Measurements from ENCODE around the gene CD84.

DNA sequence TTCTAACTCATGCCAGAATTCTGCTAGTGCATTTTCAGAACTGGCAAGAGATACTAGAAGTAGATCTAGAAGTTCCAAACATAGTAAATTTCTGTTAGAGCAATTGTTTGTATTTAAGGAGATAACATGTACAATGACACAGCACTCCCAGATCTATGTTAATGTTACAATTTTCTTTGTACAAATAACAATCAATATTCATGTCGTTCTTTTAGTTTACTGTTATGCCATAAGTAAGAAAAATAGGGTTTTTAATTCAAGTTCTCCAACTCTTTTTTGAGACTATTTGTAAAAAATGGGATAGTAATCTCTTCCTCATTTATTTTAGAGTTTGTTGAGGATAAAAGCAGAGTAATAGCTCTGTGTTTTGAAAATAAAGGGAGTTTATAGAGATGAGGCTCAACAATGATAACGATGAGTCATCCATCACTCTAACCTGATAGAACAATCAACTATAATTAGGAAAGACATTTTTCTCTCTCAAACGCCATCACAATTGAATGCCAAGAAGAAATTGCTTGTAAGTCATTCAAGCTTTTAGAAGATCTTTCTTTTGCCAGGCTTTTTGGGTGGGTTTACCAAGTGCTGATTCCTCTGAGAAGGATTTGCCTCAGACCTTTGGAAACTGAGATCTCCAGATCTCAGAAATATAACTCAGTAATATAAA lies 638 bp downstream of the CD84 start:
- TF ChIP-seq EP300 (IDR thresholded peaks at IDR 0.05; ENCODE audit: borderline replicate concordance in 1 of 2, low read depth in 1 of 2, low read length in 1 of 2) (no peak), GABPA (IDR thresholded peaks at IDR 0.05; ENCODE audit: low read depth) (no peak), EZH2phosphoT487 (IDR thresholded peaks at IDR 0.05; ENCODE audit: borderline replicate concordance, low read depth) (no peak), NFIC (IDR thresholded peaks at IDR 0.05; ENCODE audit: borderline replicate concordance) (no peak), POLR2AphosphoS5 (IDR thresholded peaks at IDR 0.05; ENCODE audit: low read depth, low read length) (no peak), FOXM1 (IDR thresholded peaks at IDR 0.05; ENCODE audit: low read depth) (no peak), TAF1 (IDR thresholded peaks at IDR 0.05; ENCODE audit: borderline replicate concordance, low read depth, low read length) (no peak), YY1 (IDR thresholded peaks at IDR 0.05; ENCODE audit: low read depth) (no peak), RAD21 (IDR thresholded peaks at IDR 0.05; ENCODE audit: low read length) (no peak), NRF1 (IDR thresholded peaks at IDR 0.05; ENCODE audit: low read depth, low read length) (no peak), CHD2 (IDR thresholded peaks at IDR 0.05; ENCODE audit: low read length, partially characterized antibody) (no peak)
- TF ChIP-seq, protein P1, sequence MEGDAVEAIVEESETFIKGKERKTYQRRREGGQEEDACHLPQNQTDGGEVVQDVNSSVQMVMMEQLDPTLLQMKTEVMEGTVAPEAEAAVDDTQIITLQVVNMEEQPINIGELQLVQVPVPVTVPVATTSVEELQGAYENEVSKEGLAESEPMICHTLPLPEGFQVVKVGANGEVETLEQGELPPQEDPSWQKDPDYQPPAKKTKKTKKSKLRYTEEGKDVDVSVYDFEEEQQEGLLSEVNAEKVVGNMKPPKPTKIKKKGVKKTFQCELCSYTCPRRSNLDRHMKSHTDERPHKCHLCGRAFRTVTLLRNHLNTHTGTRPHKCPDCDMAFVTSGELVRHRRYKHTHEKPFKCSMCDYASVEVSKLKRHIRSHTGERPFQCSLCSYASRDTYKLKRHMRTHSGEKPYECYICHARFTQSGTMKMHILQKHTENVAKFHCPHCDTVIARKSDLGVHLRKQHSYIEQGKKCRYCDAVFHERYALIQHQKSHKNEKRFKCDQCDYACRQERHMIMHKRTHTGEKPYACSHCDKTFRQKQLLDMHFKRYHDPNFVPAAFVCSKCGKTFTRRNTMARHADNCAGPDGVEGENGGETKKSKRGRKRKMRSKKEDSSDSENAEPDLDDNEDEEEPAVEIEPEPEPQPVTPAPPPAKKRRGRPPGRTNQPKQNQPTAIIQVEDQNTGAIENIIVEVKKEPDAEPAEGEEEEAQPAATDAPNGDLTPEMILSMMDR (IDR thresholded peaks at IDR 0.05) = no peak
- TF ChIP-seq, protein P2, sequence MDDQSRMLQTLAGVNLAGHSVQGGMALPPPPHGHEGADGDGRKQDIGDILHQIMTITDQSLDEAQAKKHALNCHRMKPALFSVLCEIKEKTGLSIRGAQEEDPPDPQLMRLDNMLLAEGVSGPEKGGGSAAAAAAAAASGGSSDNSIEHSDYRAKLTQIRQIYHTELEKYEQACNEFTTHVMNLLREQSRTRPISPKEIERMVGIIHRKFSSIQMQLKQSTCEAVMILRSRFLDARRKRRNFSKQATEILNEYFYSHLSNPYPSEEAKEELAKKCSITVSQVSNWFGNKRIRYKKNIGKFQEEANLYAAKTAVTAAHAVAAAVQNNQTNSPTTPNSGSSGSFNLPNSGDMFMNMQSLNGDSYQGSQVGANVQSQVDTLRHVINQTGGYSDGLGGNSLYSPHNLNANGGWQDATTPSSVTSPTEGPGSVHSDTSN (IDR thresholded peaks at IDR 0.05) = no peak
- TF ChIP-seq, protein P3, sequence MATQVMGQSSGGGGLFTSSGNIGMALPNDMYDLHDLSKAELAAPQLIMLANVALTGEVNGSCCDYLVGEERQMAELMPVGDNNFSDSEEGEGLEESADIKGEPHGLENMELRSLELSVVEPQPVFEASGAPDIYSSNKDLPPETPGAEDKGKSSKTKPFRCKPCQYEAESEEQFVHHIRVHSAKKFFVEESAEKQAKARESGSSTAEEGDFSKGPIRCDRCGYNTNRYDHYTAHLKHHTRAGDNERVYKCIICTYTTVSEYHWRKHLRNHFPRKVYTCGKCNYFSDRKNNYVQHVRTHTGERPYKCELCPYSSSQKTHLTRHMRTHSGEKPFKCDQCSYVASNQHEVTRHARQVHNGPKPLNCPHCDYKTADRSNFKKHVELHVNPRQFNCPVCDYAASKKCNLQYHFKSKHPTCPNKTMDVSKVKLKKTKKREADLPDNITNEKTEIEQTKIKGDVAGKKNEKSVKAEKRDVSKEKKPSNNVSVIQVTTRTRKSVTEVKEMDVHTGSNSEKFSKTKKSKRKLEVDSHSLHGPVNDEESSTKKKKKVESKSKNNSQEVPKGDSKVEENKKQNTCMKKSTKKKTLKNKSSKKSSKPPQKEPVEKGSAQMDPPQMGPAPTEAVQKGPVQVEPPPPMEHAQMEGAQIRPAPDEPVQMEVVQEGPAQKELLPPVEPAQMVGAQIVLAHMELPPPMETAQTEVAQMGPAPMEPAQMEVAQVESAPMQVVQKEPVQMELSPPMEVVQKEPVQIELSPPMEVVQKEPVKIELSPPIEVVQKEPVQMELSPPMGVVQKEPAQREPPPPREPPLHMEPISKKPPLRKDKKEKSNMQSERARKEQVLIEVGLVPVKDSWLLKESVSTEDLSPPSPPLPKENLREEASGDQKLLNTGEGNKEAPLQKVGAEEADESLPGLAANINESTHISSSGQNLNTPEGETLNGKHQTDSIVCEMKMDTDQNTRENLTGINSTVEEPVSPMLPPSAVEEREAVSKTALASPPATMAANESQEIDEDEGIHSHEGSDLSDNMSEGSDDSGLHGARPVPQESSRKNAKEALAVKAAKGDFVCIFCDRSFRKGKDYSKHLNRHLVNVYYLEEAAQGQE (IDR thresholded peaks at IDR 0.05; ENCODE audit: low read depth, low read length) = no peak
